KMS-11 (cell line): ENCODE results near the gene AGAP1.

Experiments used
- H2AFZ ChIP-seq: fragments of 200-600 bp; sonication (generic); 2 replicates; pipeline ENCODE4 v1.6.1; 2016; ENCODE audit warnings: antibody characterized with exemption, mixed run types, low read depth
- H3K27ac ChIP-seq: fragments of 200-600 bp; sonication (generic); 2 replicates; pipeline ENCODE4 v1.6.1; 2016; ENCODE audit warnings: mild to moderate bottlenecking, mixed run types
- H3K27me3 ChIP-seq: fragments of 200-600 bp; sonication (generic); 2 replicates; pipeline ENCODE4 v1.6.1; 2017; ENCODE audit warnings: mild to moderate bottlenecking, low read depth, mixed run types, moderate library complexity; ENCODE audit not compliant: insufficient read depth
- H3K36me3 ChIP-seq: fragments of 200-600 bp; sonication (generic); 2 replicates; pipeline ENCODE4 v1.6.1; 2017; ENCODE audit warnings: mild to moderate bottlenecking, mixed run types; ENCODE audit not compliant: insufficient read depth
- H3K4me1 ChIP-seq: fragments of 200-600 bp; sonication (generic); 2 replicates; pipeline ENCODE4 v1.6.1; 2016; ENCODE audit warnings: mild to moderate bottlenecking, low read depth, mixed run types; ENCODE audit not compliant: poor library complexity, severe bottlenecking
- H3K4me2 ChIP-seq: fragments of 200-600 bp; sonication (generic); 2 replicates; pipeline ENCODE4 v1.7.0; 2016; ENCODE audit warnings: mild to moderate bottlenecking, mixed run types
- H3K4me3 ChIP-seq: fragments of 200-600 bp; sonication (generic); IDR thresholded peaks from 2 replicates; pipeline ENCODE4 v1.6.1; 2017; ENCODE audit warnings: low read depth, low read length, mixed read lengths; ENCODE audit not compliant: insufficient read depth
- H3K79me2 ChIP-seq: fragments of 200-600 bp; sonication (generic); 2 replicates; pipeline ENCODE4 v1.6.1; 2016; ENCODE audit warnings: low read depth, mixed run types; ENCODE audit not compliant: insufficient read depth
- H3K9ac ChIP-seq: fragments of 200-600 bp; sonication (generic); 2 replicates; pipeline ENCODE4 v1.6.1; 2016; ENCODE audit warnings: mild to moderate bottlenecking, mixed run types
- H4K20me1 ChIP-seq: fragments of 200-600 bp; sonication (generic); 2 replicates; pipeline ENCODE4 v1.6.1; 2016; ENCODE audit warnings: mild to moderate bottlenecking, mixed run types; ENCODE audit not compliant: insufficient read depth
- CTCF ChIP-seq: fragments of 200-600 bp; sonication (generic); conservative IDR thresholded peaks from 2 replicates; pipeline ENCODE4 v1.6.1; 2017; ENCODE audit warnings: low read depth, mild to moderate bottlenecking, antibody characterized with exemption, low read length, moderate library complexity, mixed read lengths

Gene AGAP1

GRCh38 chr2:235981631-235982030, 487.8 kb downstream of the AGAP1 start:
- Histone ChIP-seq H3K27me3 (no peaks in the 10 kb centered on the region), H3K27ac (no peak overlapping the region), H3K79me2 (no peaks in the 10 kb centered on the region), H3K4me3 (no peak overlapping the region), H2AFZ (no peak overlapping the region), H3K4me1 (no peaks in the 10 kb centered on the region), H3K36me3 (no peaks in the 10 kb centered on the region), H4K20me1 (no peaks in the 10 kb centered on the region), H3K4me2 (no peak overlapping the region), H3K9ac (no peak overlapping the region)
- TF ChIP-seq CTCF: no peak

- no peaks in the 10 kb centered on the region for H3K79me2 ChIP-seq
- H3K27me3 ChIP-seq: no peaks in the 10 kb centered on the region
- no peaks in the 10 kb centered on the region for H3K36me3 ChIP-seq
- H3K9ac ChIP-seq: no peak overlapping the region
- TF ChIP-seq CTCF: no peak
- H3K4me3 ChIP-seq: no peak overlapping the region
- H3K4me2 ChIP-seq: no peak overlapping the region
- no peaks in the 10 kb centered on the region for H3K4me1 ChIP-seq
- H4K20me1 ChIP-seq: no peaks in the 10 kb centered on the region
- no peak overlapping the region for H3K27ac ChIP-seq
- H2AFZ ChIP-seq: no peak overlapping the region
Observed at GRCh38 chr2:235983016-235983415, 489.2 kb downstream of the AGAP1 start.

GRCh38 chr2:235984552-235984951, 490.7 kb downstream of the AGAP1 start:
- Histone ChIP-seq H3K4me2 (no peak overlapping the region), H2AFZ (no peak overlapping the region), H3K4me1 (no peaks in the 10 kb centered on the region), H3K4me3 (no peak overlapping the region), H4K20me1 (no peaks in the 10 kb centered on the region), H3K36me3 (no peaks in the 10 kb centered on the region), H3K79me2 (no peaks in the 10 kb centered on the region), H3K27me3 (no peaks in the 10 kb centered on the region), H3K27ac (no peak overlapping the region), H3K9ac (no peak overlapping the region)
- TF ChIP-seq CTCF: no peak

DNA sequence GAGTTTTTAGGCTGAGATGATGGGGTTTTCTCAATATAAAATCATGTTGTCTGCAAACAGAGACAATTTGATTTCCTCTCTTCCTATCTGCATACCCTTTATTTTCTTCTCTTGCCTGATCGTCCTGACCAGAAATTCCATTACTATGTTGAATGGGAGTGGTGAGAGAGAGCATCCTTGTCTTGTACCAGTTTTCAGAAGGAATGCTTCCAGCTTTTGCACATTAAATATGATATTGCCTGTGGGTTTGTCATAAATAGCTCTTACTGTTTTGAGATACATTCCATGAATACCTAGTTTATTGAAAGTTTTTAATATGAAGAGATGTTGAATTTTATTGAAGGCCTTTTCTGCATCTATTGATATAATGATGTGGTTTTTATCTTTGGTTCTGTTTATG, 492.5 kb downstream of the AGAP1 start:
- Histone ChIP-seq H3K4me1 (no peaks in the 10 kb centered on the region), H3K79me2 (no peaks in the 10 kb centered on the region), H3K9ac (no peak overlapping the region), H4K20me1 (no peaks in the 10 kb centered on the region), H3K27me3 (no peaks in the 10 kb centered on the region), H3K36me3 (no peaks in the 10 kb centered on the region), H3K4me2 (no peak overlapping the region), H2AFZ (no peak overlapping the region), H3K4me3 (no peak overlapping the region), H3K27ac (no peak overlapping the region)
- no peak for TF ChIP-seq CTCF
